Upper lobe of left lung (tissue), 6 donors: ENCODE results near the gene CLTB. TPM values are rescaled to one million over a fixed set of nuclear protein-coding genes. Genes with fewer than 3 reads are reported as not detected.
A peak's percentile ranks its signal among the peaks of the same experiment; 100 is the strongest.

Experiments used
- ATAC-seq, 2 donors: fragments of 200-7000 bp; cut with Tn5 transposase; one replicate each; pipeline ENCODE4 v1.9.1; 2022; ENCODE audit warnings: mild to moderate bottlenecking in 2 of 2, moderate library complexity in 2 of 2; ENCODE audit not compliant: low FRiP score in 2 of 2
- DNase-seq, 2 donors: peaks; one replicate each; pipeline ENCODE4 v3.0.0-alpha.2; 2019 to 2020
- H3K27ac ChIP-seq, 4 donors: fragments of 200-600 bp; sonication (generic); one replicate each; pipeline ENCODE4 v1.5.1; 2016 to 2019
- H3K27me3 ChIP-seq, 4 donors: fragments of 200-600 bp; sonication (generic); one replicate each; pipeline ENCODE4 v1.5.1; 2017 to 2019
- H3K36me3 ChIP-seq, 4 donors: fragments of 200-600 bp; sonication (generic); one replicate each; pipeline ENCODE4 v1.5.1; 2016 to 2019
- H3K4me1 ChIP-seq, 4 donors: fragments of 200-600 bp; sonication (generic); one replicate each; pipeline ENCODE4 v1.5.1; 2018 to 2019
- H3K4me3 ChIP-seq, 4 donors: fragments of 200-600 bp; sonication (generic); one replicate each; pipeline ENCODE4 v1.5.1; 2017 to 2019; ENCODE audit warnings: mild to moderate bottlenecking in 2 of 4, moderate library complexity in 1 of 4
- H3K9me3 ChIP-seq, 4 donors: fragments of 200-600 bp; sonication (generic); one replicate each; pipeline ENCODE4 v1.5.1; 2018 to 2019
- EP300 ChIP-seq, 4 donors: sonication (generic); formaldehyde crosslinking; IDR thresholded peaks; one replicate each; pipeline ENCODE4 v1.5.1; 2017; ENCODE audit warnings: antibody characterized with exemption in 4 of 4, control low read depth in 2 of 4
- POLR2A ChIP-seq, 4 donors: fragments of 450-650 bp; IDR thresholded peaks; one replicate each; pipeline ENCODE4 v1.5.1; 2016 to 2017; ENCODE audit warnings: antibody characterized with exemption in 4 of 4, mild to moderate bottlenecking in 2 of 4
- POLR2AphosphoS5 ChIP-seq, 2 donors: sonication (generic); formaldehyde crosslinking; IDR thresholded peaks; one replicate each; pipeline ENCODE4 v1.5.1; 2017; ENCODE audit warnings: antibody characterized with exemption in 2 of 2
- WGBS, 2 donors: methylation state at CpG; one replicate each; pipeline ENCODE4 v1.1.5; 2017 to 2018; 5-methylcytosine and 5-hydroxymethylcytosine counted together
- total RNA-seq, 6 donors: library from RNA; depleted of rRNA in 4 of 6; stranded (reverse); fragments of >200 nt in 4 of 6; gene quantifications; one replicate each; pipeline versions ENCODE4 v1.1.0 to v1.2.1, GENCODE V29; 2016 to 2021
- TF ChIP-seq, protein P1 (sequence below), 6 experiments: fragments of 450-650 bp in 4 of 6; fragments of 200-600 bp in 2 of 6; sonication (generic) in 2 of 6; IDR thresholded peaks; one replicate each; pipeline ENCODE4 v1.5.1; 2016 to 2019; ENCODE audit warnings: antibody characterized with exemption in 6 of 6
- donor health status: DM: no; HTN: no; CAD: no; lungs with moderate emphysema.
- donor health status: DM: no; HTN: yes; CAD: no; lungs with severe emphysema.

CLTB gene
- total RNA-seq, 6 donors from 2014 or later = 54.5 to 187 (median 109) TPM

GRCh38 chr5:176407456-176408251 is 8.7 kb downstream of the CLTB start:
- Histone ChIP-seq H3K4me1 (peaks cover 9 to 17% (median 13%) of the 10 kb centered on the region in 4 donors), H3K27ac (no peak overlapping the region), H3K9me3 (no peaks in the 10 kb centered on the region), H3K27me3 (no peaks in the 10 kb centered on the region), H3K36me3 (peaks cover 2 to 54% (median 36%) of the 10 kb centered on the region in 4 donors), H3K4me3 (no peak overlapping the region)
- no peak for DNase-seq
- WGBS, 2 donors = 88 to 93% methylated on average over 6 of the region's 6 CpGs
- TF ChIP-seq POLR2A (IDR thresholded peaks at IDR 0.05) (no peak), POLR2AphosphoS5 (IDR thresholded peaks at IDR 0.05) (no peak), EP300 (IDR thresholded peaks at IDR 0.05) (no peak)
- TF ChIP-seq, protein P1, sequence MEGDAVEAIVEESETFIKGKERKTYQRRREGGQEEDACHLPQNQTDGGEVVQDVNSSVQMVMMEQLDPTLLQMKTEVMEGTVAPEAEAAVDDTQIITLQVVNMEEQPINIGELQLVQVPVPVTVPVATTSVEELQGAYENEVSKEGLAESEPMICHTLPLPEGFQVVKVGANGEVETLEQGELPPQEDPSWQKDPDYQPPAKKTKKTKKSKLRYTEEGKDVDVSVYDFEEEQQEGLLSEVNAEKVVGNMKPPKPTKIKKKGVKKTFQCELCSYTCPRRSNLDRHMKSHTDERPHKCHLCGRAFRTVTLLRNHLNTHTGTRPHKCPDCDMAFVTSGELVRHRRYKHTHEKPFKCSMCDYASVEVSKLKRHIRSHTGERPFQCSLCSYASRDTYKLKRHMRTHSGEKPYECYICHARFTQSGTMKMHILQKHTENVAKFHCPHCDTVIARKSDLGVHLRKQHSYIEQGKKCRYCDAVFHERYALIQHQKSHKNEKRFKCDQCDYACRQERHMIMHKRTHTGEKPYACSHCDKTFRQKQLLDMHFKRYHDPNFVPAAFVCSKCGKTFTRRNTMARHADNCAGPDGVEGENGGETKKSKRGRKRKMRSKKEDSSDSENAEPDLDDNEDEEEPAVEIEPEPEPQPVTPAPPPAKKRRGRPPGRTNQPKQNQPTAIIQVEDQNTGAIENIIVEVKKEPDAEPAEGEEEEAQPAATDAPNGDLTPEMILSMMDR (IDR thresholded peaks at IDR 0.05) = no peak
- peak in 1 of 2 donors; percentile 75 for ATAC-seq

DNA sequence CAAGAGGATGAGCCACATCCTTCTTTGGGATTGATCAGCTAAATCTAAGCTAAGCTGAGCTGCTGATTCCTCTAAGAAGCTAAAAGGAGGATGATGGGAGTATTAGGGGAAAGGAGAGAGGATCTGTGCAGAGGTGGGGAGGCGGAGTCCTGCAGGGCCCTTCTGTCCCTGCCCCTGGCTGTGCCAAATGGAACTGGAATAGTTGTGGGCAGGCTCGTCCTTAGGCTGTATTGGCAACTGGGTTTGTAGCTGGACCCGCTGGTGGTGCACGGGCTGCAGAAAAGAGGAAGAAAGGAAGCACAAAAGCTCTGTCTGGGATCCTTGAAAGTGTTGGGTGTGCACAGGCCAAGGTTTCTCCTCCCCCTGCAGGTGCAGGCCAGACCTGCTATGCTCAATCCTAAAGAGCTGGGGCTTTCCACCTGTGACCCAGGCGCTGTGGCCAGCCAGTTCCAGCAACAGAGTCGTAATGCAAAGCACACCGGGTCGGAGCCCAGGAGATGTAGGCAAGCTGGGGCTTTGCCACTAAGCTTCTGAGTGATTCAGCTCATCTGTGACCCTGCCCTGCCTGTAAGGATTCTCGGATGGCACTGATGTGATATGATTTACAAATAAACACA is 9.8 kb downstream of the CLTB start:
- WGBS, 2 donors = 89 to 96% methylated on average over 5 to 9 of the region's 9 CpGs
- TF ChIP-seq POLR2AphosphoS5 (IDR thresholded peaks at IDR 0.05) (no peak), EP300 (IDR thresholded peaks at IDR 0.05) (no peak)
- Histone ChIP-seq H3K9me3 (no peaks in the 10 kb centered on the region), H3K27me3 (no peaks in the 10 kb centered on the region), H3K4me3 (no peak overlapping the region), H3K36me3 (peaks cover 2 to 54% (median 36%) of the 10 kb centered on the region in 4 donors), H3K27ac (no peak overlapping the region), H3K4me1 (peaks cover 0 to 10% (median 4%) of the 10 kb centered on the region in 4 donors)
- no peak for DNase-seq
- no peak for ATAC-seq

- H3K9me3 ChIP-seq = no peaks in the 10 kb centered on the region
- peaks cover 2 to 54% (median 38%) of the 10 kb centered on the region in 4 donors for H3K36me3 ChIP-seq
- no peak overlapping the region for H3K4me3 ChIP-seq
- 86 to 87% methylated on average over 13 to 20 of the region's 20 CpGs for WGBS, 2 donors
- no peak overlapping the region for H3K27ac ChIP-seq
- TF ChIP-seq, protein P1 (IDR thresholded peaks at IDR 0.05) = no peak
- no peak for TF ChIP-seq POLR2A (IDR thresholded peaks at IDR 0.05)
- TF ChIP-seq POLR2AphosphoS5 (IDR thresholded peaks at IDR 0.05) = no peak
- no peak for TF ChIP-seq EP300 (IDR thresholded peaks at IDR 0.05)
- H3K4me1 ChIP-seq = peaks cover 0 to 3% (median under 1%) of the 10 kb centered on the region in 4 donors
- H3K27me3 ChIP-seq = no peaks in the 10 kb centered on the region
- DNase-seq (no peak), ATAC-seq (no peak)
Measured at GRCh38 chr5:176405656-176406435, 10.5 kb downstream of the CLTB start.

DNA sequence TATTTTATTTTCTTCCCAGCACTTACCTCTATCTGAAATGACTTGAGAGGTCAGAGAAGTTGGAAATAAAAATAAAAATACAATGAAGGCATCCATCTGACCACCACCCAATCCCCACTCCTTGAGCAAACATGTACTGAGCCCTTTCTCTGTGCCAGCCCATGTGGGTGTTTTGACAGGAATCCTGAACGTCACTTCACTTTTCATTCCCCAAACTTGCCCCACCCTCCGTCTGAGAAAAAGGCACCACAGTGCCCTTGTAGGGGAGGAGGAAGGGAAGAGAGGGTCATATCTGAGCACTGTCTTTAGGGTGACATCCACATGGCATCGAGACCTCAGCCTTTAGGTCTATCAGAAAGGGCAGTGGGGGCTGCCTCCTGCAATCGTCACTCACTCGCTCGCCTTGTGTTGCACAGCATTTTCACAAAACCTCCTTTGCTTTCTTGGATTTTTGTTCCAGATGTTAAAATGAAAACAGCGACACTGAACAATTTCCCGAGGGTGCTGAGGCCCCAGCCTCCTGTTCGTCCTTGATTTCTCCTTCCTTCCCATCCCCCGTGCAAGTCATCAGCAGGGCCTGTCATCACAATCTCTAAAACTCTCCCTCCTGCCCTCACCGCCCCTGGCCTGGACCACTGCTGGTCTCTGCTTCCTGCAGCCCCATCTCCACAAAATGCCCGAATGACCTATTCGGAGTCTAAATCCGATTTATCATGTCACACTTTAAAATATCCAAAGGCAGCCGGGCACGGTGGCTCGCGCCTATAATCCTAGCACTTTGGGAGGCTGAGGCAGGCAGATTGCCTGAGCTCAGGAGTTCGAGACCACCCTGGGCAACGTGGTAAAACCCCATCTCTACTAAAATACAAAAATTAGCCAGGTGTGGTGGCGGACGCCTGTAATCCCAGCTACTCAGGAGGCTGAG is 14.8 kb downstream of the CLTB start:
- H3K36me3 ChIP-seq = peaks cover 0 to 36% (median 17%) of the 10 kb centered on the region in 4 donors

More for the DNA sequence above, 14.8 kb downstream of the CLTB start:
- Histone ChIP-seq H3K27ac (no peak overlapping the region), H3K4me3 (no peak overlapping the region), H3K9me3 (no peaks in the 10 kb centered on the region), H3K4me1 (peaks cover 0 to 6% (median 0%) of the 10 kb centered on the region in 4 donors), H3K27me3 (no peaks in the 10 kb centered on the region)
- DNase-seq (no peak), ATAC-seq (no peak)
- WGBS, 2 donors = 87 to 92% methylated on average over 22 of the region's 22 CpGs
- TF ChIP-seq, protein P1 (IDR thresholded peaks at IDR 0.05) = no peak
